Measurements from ENCODE around the gene PASD1. TPM values are rescaled to one million over a fixed set of nuclear protein-coding genes. Genes with fewer than 3 reads are reported as not detected.

Gene PASD1, protein sequence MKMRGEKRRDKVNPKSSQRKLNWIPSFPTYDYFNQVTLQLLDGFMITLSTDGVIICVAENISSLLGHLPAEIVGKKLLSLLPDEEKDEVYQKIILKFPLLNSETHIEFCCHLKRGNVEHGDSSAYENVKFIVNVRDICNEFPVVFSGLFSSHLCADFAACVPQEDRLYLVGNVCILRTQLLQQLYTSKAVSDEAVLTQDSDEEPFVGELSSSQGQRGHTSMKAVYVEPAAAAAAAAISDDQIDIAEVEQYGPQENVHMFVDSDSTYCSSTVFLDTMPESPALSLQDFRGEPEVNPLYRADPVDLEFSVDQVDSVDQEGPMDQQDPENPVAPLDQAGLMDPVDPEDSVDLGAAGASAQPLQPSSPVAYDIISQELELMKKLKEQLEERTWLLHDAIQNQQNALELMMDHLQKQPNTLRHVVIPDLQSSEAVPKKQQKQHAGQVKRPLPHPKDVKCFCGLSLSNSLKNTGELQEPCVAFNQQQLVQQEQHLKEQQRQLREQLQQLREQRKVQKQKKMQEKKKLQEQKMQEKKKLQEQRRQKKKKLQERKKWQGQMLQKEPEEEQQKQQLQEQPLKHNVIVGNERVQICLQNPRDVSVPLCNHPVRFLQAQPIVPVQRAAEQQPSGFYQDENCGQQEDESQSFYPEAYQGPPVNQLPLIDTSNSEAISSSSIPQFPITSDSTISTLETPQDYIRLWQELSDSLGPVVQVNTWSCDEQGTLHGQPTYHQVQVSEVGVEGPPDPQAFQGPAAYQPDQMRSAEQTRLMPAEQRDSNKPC
- not detected for total RNA-seq

DNA sequence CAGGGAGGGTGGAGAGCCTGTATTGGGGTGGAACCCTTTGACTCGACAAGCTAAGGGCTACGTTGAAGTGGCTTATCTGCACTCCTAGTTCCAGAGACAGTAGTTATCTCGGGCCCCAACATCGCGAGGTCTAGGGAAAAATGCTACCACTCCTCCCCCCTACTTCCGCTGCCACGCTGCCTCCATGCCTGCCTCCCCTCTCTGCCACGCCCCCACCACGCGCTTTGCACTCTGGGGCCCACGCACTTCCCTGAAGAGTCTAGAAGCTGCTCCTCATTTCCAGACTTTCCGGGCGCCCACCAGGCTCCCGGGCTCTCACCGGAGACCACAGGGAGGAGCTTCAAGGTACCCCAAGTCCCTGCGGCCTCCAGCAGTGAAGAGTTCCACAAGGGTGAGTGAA, at the start of gene PASD1:
PASD1 (plus strand) TSS at position 227 of the 400 bp plus-strand sequence. CDS start 37,879 bp downstream, outside the sequence.
- Histone ChIP-seq H3K36me3 (no peaks in the 10 kb centered on the region), H3K9me3 (no peaks in the 10 kb centered on the region), H3K4me1 (no peaks in the 10 kb centered on the region), H3K27me3 (no peaks in the 10 kb centered on the region), H3K4me3 (no peak within 1 kb of the TSS), H3K27ac (no peak within 1 kb of the TSS)
- no peak for DNase-seq (ENCODE audit: low spot score)
- TF ChIP-seq, protein P1, sequence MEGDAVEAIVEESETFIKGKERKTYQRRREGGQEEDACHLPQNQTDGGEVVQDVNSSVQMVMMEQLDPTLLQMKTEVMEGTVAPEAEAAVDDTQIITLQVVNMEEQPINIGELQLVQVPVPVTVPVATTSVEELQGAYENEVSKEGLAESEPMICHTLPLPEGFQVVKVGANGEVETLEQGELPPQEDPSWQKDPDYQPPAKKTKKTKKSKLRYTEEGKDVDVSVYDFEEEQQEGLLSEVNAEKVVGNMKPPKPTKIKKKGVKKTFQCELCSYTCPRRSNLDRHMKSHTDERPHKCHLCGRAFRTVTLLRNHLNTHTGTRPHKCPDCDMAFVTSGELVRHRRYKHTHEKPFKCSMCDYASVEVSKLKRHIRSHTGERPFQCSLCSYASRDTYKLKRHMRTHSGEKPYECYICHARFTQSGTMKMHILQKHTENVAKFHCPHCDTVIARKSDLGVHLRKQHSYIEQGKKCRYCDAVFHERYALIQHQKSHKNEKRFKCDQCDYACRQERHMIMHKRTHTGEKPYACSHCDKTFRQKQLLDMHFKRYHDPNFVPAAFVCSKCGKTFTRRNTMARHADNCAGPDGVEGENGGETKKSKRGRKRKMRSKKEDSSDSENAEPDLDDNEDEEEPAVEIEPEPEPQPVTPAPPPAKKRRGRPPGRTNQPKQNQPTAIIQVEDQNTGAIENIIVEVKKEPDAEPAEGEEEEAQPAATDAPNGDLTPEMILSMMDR (IDR thresholded peaks at IDR 0.05) = no peak

DNA sequence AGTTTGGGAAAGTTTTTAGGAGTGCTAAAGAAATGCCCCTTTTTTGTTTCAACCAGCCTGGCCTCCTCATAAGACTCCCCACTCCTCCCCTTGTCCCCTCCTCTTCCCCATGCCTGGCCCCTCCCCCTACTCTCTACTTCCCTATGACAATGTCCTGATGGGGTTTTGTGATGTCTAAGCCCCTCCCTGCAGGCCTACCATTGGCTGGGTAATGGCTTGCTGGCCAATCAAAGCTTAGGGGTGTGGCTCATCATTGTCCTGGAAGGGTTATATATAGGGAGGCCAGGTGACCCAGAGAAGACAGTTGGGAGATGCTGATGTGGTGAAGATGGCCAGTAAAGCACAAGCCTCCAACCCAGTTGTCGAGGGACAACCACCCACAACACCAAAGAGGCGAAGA, 48.2 kb upstream of the PASD1 start:
- Histone ChIP-seq H3K9me3 (no peaks in the 10 kb centered on the region), H3K27ac (no peak overlapping the region), H3K4me1 (no peaks in the 10 kb centered on the region), H3K36me3 (no peaks in the 10 kb centered on the region), H3K27me3 (no peaks in the 10 kb centered on the region), H3K4me3 (no peak overlapping the region)
- TF ChIP-seq, protein P1 (IDR thresholded peaks at IDR 0.05) = no peak
- DNase-seq (ENCODE audit: low spot score) = no peak

DNA sequence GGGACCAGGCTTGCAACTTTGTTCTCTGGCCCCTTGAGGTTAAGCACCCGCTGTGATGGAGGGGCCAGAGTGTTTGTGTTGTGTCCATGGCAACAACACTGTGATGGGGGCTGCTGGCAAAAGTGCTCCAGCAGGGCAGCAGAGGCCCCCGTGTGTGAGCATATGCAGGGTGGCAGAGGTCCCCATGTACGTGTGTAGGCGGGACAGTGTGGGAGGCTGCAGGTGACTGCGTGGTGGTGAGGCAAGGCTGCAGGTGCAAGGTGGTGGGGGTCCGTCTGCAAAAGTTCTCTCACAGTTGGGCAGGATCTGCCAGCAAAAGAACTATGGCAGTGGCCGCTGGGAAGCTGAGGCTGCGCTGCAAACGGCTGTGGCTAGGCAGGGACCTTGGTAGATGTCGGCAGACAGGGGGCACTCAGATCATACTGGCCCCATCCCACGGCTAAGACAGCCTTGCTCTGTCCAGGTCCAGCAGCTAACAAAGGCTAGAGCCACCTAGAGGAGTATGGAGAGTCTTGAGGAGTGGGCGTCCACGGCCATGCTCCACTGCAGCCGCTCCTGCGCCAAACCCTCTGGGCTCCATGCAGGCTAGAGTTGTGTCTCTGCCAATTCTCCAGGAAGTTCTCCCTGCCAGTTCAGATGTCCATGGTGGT, 46.8 kb upstream of the PASD1 start:
- no peaks in the 10 kb centered on the region for H3K4me1 ChIP-seq
- H3K27me3 ChIP-seq = no peaks in the 10 kb centered on the region
- no peaks in the 10 kb centered on the region for H3K9me3 ChIP-seq
- no peak for DNase-seq (ENCODE audit: low spot score)
- no peak overlapping the region for H3K4me3 ChIP-seq
- H3K36me3 ChIP-seq = no peaks in the 10 kb centered on the region
- H3K27ac ChIP-seq = no peak overlapping the region
- TF ChIP-seq, protein P1 (IDR thresholded peaks at IDR 0.05) = no peak

DNA sequence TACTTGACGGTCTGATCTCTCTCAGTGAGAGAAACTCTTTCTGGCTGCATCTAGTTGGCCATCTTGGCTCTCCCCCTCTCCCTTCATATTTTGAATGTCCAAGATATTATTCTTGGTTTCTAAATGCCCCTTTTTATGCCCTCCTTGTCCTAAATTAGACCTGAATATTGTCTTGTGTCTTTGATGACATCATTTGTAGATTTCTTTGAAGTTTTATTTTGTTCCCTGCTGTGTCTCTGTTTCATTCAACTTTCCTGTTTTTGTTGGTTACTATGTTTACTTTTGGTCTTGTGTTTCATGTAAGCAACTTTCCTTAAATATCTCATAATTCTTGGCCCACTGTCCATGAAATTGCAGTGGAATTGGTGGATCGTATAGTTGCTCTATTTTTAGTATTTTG, 46.1 kb upstream of the PASD1 start:
- Histone ChIP-seq H3K36me3 (no peaks in the 10 kb centered on the region), H3K27me3 (no peaks in the 10 kb centered on the region)
- TF ChIP-seq, protein P1 (IDR thresholded peaks at IDR 0.05) = no peak

DNA sequence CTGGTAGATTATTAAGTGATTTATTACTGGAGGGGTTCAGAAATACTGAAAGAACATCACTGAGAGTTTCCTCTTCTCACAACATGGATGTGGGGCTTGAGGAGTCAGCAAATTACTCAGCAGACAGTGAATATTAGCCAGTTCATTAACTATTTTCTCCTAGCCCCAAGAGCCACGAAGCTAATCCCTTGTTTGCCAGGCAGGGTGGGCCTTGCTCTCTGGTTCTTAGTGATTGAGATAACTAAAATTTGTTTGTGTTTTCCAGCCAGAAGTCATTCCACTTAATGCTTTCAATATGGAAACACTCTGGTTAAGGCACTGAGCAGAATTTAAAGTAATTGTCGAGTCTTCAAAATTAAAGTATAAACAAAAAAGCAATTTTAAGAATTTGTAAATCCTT, 40.1 kb upstream of the PASD1 start:
- H3K27ac ChIP-seq = no peak overlapping the region
- no peak for DNase-seq (ENCODE audit: low spot score)
- no peaks in the 10 kb centered on the region for H3K4me1 ChIP-seq
- H3K36me3 ChIP-seq = no peaks in the 10 kb centered on the region
- TF ChIP-seq, protein P1 (IDR thresholded peaks at IDR 0.05) = no peak
- peaks cover 0 to 3% of the 10 kb centered on the region in 2 donors for H3K27me3 ChIP-seq
- no peak overlapping the region for H3K4me3 ChIP-seq
- no peaks in the 10 kb centered on the region for H3K9me3 ChIP-seq

More for the DNA sequence above, 46.1 kb upstream of the PASD1 start:
- no peak overlapping the region for H3K4me3 ChIP-seq
- H3K4me1 ChIP-seq = no peaks in the 10 kb centered on the region
- DNase-seq (ENCODE audit: low spot score) = no peak
- no peaks in the 10 kb centered on the region for H3K9me3 ChIP-seq
- H3K27ac ChIP-seq = no peak overlapping the region

Measured in right atrium auricular region (tissue), 2 donors.